D721Med (cell line): Measurements from ENCODE around the gene ZNF692.

Experiments used
- DNase-seq: peaks from one replicate; pipeline ENCODE4 v3.0.0; 2011; ENCODE audit warnings: low spot score; ENCODE audit not compliant: insufficient read length
- FAIRE-seq: peaks from 2 replicates; lab custom pipeline; 2011; peaks lifted over from hg19 to GRCh38; lab: Jason Lieb, UNC
- TF ChIP-seq, protein P1 (sequence below): IDR thresholded peaks from 2 replicates; pipeline ENCODE4 v1.5.1; 2012; ENCODE audit warnings: mild to moderate bottlenecking, control low read depth; ENCODE audit not compliant: insufficient read depth; ENCODE audit errors: missing control alignments

Gene ZNF692

DNA sequence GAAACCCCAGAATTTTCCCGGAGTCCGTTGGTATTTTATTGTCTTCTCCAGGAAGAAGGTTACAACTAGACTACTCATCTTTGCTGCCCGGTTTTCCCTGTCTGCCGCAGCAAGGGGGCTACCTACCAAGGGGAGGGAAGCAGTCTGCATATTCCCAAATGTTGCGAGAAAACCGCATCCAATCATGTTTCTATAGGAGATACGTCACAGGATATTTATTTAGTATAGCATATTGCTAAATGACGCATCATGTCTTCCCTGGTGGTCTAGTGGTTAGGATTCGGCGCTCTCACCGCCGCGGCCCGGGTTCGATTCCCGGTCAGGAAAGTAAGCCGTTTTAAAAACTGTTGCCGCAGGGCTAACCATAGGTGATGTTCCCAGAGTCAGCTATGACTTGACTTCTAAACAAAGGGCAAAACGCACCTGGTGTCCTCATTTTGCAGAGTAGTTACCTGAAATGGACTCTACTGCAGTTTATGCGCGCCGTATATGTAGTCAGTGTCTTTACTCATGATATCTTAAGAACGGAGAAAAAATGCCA lies 15.2 kb upstream of the ZNF692 start:
- TF ChIP-seq, protein P1, sequence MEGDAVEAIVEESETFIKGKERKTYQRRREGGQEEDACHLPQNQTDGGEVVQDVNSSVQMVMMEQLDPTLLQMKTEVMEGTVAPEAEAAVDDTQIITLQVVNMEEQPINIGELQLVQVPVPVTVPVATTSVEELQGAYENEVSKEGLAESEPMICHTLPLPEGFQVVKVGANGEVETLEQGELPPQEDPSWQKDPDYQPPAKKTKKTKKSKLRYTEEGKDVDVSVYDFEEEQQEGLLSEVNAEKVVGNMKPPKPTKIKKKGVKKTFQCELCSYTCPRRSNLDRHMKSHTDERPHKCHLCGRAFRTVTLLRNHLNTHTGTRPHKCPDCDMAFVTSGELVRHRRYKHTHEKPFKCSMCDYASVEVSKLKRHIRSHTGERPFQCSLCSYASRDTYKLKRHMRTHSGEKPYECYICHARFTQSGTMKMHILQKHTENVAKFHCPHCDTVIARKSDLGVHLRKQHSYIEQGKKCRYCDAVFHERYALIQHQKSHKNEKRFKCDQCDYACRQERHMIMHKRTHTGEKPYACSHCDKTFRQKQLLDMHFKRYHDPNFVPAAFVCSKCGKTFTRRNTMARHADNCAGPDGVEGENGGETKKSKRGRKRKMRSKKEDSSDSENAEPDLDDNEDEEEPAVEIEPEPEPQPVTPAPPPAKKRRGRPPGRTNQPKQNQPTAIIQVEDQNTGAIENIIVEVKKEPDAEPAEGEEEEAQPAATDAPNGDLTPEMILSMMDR = no peak
- peak; percentile 90 for FAIRE-seq
- no peak for DNase-seq

DNA sequence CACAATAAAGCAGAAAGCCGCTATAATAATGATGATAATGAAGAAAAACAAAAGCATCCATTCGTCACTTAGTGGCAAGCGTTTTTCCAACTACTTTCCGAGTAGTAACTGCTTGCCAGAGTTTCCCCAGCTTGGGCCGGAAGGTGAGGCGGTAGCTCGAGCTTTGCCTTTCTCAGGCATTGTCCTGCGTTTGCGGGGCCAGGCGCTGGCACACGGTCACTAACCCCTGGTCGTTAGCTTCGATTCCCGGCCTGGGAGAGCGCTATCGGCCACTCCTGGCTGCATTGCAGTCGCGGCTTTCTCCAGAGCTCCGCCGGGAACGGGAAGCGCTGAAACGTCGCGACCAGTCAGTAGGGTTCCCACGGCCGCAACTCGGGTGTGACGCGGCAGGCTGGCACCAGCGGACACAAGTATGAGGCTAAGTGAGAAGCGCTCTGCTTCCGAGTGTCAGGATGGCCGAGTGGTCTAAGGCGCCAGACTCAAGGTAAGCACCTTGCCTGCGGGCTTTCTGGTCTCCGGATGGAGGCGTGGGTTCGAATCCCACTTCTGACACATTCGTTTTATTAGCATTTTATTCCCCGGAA lies 14.6 kb upstream of the ZNF692 start:
- FAIRE-seq (no peak), DNase-seq (no peak)
- TF ChIP-seq, protein P1 = no peak

DNA sequence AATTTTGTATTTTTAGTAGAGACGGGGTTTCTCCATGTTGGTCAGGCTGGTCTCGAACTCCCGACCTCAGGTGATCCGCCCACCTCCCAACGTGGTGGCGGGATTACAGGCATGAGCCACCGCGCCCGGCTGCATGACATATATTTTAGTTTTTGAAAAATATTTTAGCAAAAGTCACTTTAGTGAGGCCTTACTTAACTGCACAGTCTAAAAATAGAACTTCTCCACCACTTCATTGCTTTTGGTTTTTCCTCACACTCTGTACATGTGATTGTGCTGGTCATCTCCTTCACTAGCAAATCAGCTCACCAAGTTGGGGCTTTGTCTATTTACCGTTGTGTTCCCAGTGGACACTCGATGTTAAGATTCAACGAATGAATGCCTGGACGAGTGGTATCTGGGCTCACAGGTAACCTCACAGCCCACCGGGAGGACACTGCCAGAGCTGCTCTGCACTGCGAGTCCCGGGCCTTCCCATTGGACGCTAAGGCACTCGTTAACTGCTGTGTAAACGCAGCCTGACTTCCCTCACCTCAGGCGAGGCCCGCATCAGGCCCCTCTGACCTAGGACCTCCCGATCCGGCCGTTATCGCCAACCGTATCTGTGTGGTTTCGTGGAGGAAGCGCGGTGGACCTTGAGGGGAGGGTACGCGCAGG lies 14.0 kb upstream of the ZNF692 start:
- FAIRE-seq (no peak), DNase-seq (no peak)
- TF ChIP-seq, protein P1 = no peak

DNA sequence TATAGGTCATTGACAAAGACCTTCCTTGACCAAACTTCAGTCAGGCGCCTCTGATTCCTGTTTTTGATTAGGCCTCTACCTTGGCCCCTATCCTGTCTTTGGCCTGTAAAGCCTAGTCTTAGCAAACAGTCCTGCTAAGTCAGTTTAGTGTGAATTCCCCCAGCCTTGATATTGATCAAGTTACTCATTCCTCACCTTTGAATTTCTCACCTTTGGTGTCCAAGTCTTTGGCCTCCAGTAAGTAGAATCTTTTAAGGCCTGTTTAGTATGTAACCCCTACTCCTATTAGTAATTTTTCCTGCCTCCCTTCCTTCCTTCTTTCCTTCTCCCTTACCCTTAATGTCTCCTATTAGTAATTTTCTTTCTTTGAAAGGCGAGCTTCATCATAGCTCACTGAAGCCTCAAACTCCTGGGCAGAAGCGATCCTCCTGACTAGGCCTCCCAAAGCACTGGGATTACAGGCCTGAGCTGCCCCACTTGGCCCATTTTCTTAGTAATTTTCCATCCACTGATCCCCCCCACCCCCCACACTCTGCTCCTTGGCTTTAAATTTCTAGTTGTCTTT lies 13.0 kb upstream of the ZNF692 start:
- no peak for FAIRE-seq

DNA sequence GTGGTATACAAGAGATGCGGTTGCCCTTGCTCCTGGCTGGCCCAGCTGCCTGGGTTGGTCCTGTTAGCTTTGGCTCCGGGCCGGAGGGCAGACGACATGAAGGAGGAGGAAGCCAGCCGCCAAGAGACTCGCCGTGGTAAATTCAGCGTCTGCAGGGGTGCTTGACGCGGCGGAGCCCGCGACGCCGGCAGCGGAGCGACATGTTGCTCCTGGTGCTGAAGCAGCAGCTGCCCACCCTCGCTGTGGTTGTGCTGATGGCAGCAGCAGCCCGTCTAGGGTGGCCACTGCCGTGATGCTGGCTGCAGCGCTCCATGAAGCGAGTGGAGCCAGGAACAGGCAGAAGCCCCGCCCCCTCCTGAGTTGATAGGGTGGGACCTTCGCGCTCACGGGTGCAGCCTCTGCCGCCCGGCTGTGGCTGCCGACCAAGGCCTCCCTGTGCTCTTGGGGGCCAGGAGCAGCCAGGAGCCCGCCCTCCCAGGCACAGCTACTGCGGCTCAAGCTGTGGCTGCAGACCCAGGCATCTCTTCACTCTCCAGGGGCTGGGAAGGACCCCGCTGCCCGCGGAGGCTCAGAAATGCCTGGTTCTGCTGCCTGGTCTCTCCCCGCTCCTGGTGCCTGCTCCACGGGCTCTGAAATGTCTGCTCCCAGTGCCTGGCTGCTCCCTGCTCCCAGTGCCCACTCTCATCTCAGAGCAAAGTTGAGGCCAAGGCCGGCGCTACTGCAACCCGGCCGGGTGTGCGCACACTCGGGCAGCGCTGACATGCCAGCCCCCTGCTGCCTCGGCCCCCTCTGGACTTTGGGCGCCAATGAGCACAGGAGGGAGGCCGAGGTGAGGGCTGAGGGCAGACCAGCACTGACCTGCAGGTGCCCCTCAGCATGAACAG lies 4.4 kb upstream of the ZNF692 start:
- DNase-seq (peak; percentile 82), FAIRE-seq (no peak)
- TF ChIP-seq, protein P1 = no peak

More for the DNA sequence above, 13.0 kb upstream of the ZNF692 start:
- TF ChIP-seq, protein P1 = no peak
- no peak for DNase-seq

DNA sequence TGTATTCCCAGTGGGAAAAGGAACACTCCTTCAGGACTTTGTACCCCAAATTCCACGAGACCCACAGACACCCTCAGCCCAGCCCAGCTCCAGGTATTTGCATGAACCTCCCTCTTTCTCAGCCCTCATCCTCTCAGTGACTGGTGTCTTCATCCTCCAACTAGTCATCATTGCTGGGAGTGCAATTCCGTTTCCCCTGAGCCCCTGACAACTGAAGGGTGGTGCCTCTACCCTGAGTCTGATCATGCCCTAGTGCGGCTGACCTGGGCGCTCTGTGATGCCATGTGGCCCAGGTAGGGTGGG lies 3.8 kb upstream of the ZNF692 start:
- FAIRE-seq = no peak
- TF ChIP-seq, protein P1 = no peak
- no peak for DNase-seq
